ENCODE data around the gene H2BK1. TPM values are rescaled to one million over a fixed set of nuclear protein-coding genes. Genes with fewer than 3 reads are reported as not detected.

H2BK1 gene
- total and polyA plus RNA-seq, 2 experiments from 2014 or later, result not detected

- no peak overlapping the region for H2AFZ ChIP-seq
- H3K4me2 ChIP-seq, result no peak overlapping the region
- no peak for DNase-seq (ENCODE audit: low spot score)
- peaks cover 7% of the 10 kb centered on the region for H3K4me1 ChIP-seq (ENCODE audit: insufficient read depth)
- no peak overlapping the region for H3K4me3 ChIP-seq
- H3K27me3 ChIP-seq, result no peaks in the 10 kb centered on the region
- H3K9me2 ChIP-seq (replicated peaks; ENCODE audit: insufficient read depth), result no peaks in the 10 kb centered on the region
- no peak overlapping the region for H3K27ac ChIP-seq
- peaks cover 39% of the 10 kb centered on the region for H3K79me2 ChIP-seq
- no peaks in the 10 kb centered on the region for H3K9me3 ChIP-seq (ENCODE audit: low read depth)
- 94% methylated on average over 14 of the region's 17 CpGs for WGBS (ENCODE audit: low lambda C conversion rate, missing lambda C conversion rate)
- H3K36me3 ChIP-seq (replicated peaks; ENCODE audit: insufficient read depth, low read depth), result no peaks in the 10 kb centered on the region
- no peak for TF ChIP-seq EZH2phosphoT487 (IDR thresholded peaks at IDR 0.05; ENCODE audit: low read depth, severe bottlenecking, unreplicated experiment)
- TF ChIP-seq EZH2 (IDR thresholded peaks at IDR 0.05; ENCODE audit: borderline replicate concordance), result no peak
- no peak for TF ChIP-seq CTCF (IDR thresholded peaks at IDR 0.05; ENCODE audit: poor library complexity)
- peaks cover 31% of the 10 kb centered on the region for H4K20me1 ChIP-seq (ENCODE audit: insufficient read depth, poor library complexity, severe bottlenecking)
Observed at GRCh38 chr7:151238190-151238810, 28.0 kb upstream of the H2BK1 start.

- no peaks in the 10 kb centered on the region for H3K9me3 ChIP-seq (ENCODE audit: low read depth)
- H3K36me3 ChIP-seq (replicated peaks; ENCODE audit: insufficient read depth, low read depth), result no peaks in the 10 kb centered on the region
- no peak for DNase-seq (ENCODE audit: low spot score)
- no peak for TF ChIP-seq EZH2phosphoT487 (IDR thresholded peaks at IDR 0.05; ENCODE audit: low read depth, severe bottlenecking, unreplicated experiment)
- TF ChIP-seq CTCF (IDR thresholded peaks at IDR 0.05; ENCODE audit: poor library complexity), result no peak
- TF ChIP-seq EZH2 (IDR thresholded peaks at IDR 0.05; ENCODE audit: borderline replicate concordance), result no peak
- no peak overlapping the region for H3K4me2 ChIP-seq
- peaks cover 47% of the 10 kb centered on the region for H3K79me2 ChIP-seq
- no peaks in the 10 kb centered on the region for H3K9me2 ChIP-seq (replicated peaks; ENCODE audit: insufficient read depth)
- H2AFZ ChIP-seq, result no peak overlapping the region
- H3K4me3 ChIP-seq, result no peak overlapping the region
- no peak overlapping the region for H3K27ac ChIP-seq
- H3K27me3 ChIP-seq, result no peaks in the 10 kb centered on the region
- H4K20me1 ChIP-seq (ENCODE audit: insufficient read depth, poor library complexity, severe bottlenecking), result peaks cover 34% of the 10 kb centered on the region
- 92% methylated on average over 44 of the region's 44 CpGs for WGBS (ENCODE audit: low lambda C conversion rate, missing lambda C conversion rate)
- peaks cover 8% of the 10 kb centered on the region for H3K4me1 ChIP-seq (ENCODE audit: insufficient read depth)
Observed at GRCh38 chr7:151237244-151238189, 27.2 kb upstream of the H2BK1 start.

GRCh38 chr7:151236406-151236805 lies 26.1 kb upstream of the H2BK1 start:
- 93% methylated on average over 13 of the region's 13 CpGs for WGBS (ENCODE audit: low lambda C conversion rate, missing lambda C conversion rate)

More at GRCh38 chr7:151236406-151236805, 26.1 kb upstream of the H2BK1 start:
- H4K20me1 ChIP-seq (ENCODE audit: insufficient read depth, poor library complexity, severe bottlenecking), result peaks cover 34% of the 10 kb centered on the region
- no peak overlapping the region for H3K4me3 ChIP-seq
- peaks cover 56% of the 10 kb centered on the region for H3K79me2 ChIP-seq
- no peak for DNase-seq (ENCODE audit: low spot score)
- no peak for TF ChIP-seq CTCF (IDR thresholded peaks at IDR 0.05; ENCODE audit: poor library complexity)
- no peak for TF ChIP-seq EZH2phosphoT487 (IDR thresholded peaks at IDR 0.05; ENCODE audit: low read depth, severe bottlenecking, unreplicated experiment)
- no peak for TF ChIP-seq EZH2 (IDR thresholded peaks at IDR 0.05; ENCODE audit: borderline replicate concordance)
- H3K27ac ChIP-seq, result no peak overlapping the region
- no peak overlapping the region for H3K4me2 ChIP-seq
- H3K36me3 ChIP-seq (replicated peaks; ENCODE audit: insufficient read depth, low read depth), result no peaks in the 10 kb centered on the region
- no peak overlapping the region for H2AFZ ChIP-seq
- peaks cover 8% of the 10 kb centered on the region for H3K4me1 ChIP-seq (ENCODE audit: insufficient read depth)
- H3K9me3 ChIP-seq (ENCODE audit: low read depth), result no peaks in the 10 kb centered on the region
- H3K9me2 ChIP-seq (replicated peaks; ENCODE audit: insufficient read depth), result no peaks in the 10 kb centered on the region
- H3K27me3 ChIP-seq, result no peaks in the 10 kb centered on the region

All from hepatocyte (in vitro differentiated cells).